ENCODE measurements around the gene TMEM9B. TPM values are rescaled to one million over a fixed set of nuclear protein-coding genes. Genes with fewer than 3 reads are reported as not detected.
A peak's percentile ranks its signal among the peaks of the same experiment; 100 is the strongest.

Gene TMEM9B
- total and polyA plus RNA-seq, 9 of the 15 experiments (the other 6 are each of a cell fraction or from before 2014, with no cell fraction given) = 7.7 to 20.0 (median 14.0) TPM

DNA sequence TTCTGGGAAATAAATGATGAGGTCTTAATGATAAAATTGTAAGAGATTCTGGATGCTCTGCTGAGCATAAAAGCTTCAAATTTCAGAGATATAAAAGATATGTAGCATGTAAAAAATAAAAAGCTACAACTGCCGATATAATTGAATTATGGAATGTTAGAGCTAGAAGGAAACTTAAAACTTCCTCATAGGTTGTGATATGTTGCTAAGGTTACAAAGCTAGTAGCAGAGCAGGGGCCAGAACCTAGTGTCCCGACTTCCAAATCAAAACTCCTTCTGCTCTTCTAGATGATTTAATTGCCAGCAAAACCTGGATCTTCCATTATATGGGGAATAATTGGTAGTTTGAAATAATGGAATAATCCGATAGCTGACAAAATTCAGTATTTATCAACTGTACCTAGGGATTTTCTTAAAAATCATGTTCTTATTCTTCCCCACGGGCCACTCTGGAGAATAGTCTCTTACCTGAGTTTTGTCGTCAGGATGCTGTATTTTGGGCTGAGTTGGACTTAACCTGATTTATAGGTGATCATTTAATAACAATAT, 21.6 kb downstream of the TMEM9B start, which contains the start of gene ASCL3:
Gene ASCL3, minus strand, starts transcription at position 499 of the 549 bp plus-strand sequence. CDS start 4,855 bp downstream, outside the sequence.
- no peaks in the 10 kb centered on the region for H3K79me2 ChIP-seq (ENCODE audit: control insufficient read depth, insufficient read depth, low read length)
- FAIRE-seq (no peak), DNase-seq (ENCODE audit: extremely low read depth in 1 of 4, low spot score in 3 of 4) (no peak), ATAC-seq (no peak)
- H3K27me3 ChIP-seq (ENCODE audit: control insufficient read depth in 2 of 2, insufficient read depth in 2 of 2, low read length in 2 of 2) = no peaks in the 10 kb centered on the region
- in situ Hi-C loops (cut with MboI) = no loop called here
- H3K4me1 ChIP-seq (replicated peaks in 1 of 2; ENCODE audit: control insufficient read depth in 2 of 2, insufficient read depth in 2 of 2, low read length in 2 of 2) = no peaks in the 10 kb centered on the region; a peak in 2 of 5 replicates
- BruUV-seq (replicated peaks) = no TSS peak
- H3K9ac ChIP-seq (ENCODE audit: insufficient read depth in 1 of 2, low read depth in 2 of 2, low read length in 2 of 2) = no peak within 1 kb of the TSS
- WGBS (ENCODE audit: insufficient coverage, low coverage, missing lambda C conversion rate) = 23% methylated on average over 5 of the region's 5 CpGs
- intact Hi-C loops (cut with micrococcal nuclease) = no loop called here
- CTCF ChIA-PET (ENCODE audit: low intra/inter-chr PET ratio) = no interaction called here
- H3K4me3 ChIP-seq = no peak within 1 kb of the TSS
- no peaks in the 10 kb centered on the region for H3K9me1 ChIP-seq (ENCODE audit: control insufficient read depth, insufficient read depth, low read length)
- POLR2A ChIA-PET = interaction anchor here (0.6 to 1.5 kb wide), 2 partner anchors 8 to 17 kb away, joined by 3 to 4 read pairs; no protein-coding TSS in a partner anchor
- TF ChIP-seq RFX1 (IDR thresholded peaks at IDR 0.05) (peak; percentile 26; the same call in 1 of the 2 replicates), SRSF1 (IDR thresholded peaks at IDR 0.05; ENCODE audit: low read depth, low read length) (no peak), NCOR1 (IDR thresholded peaks at IDR 0.05) (no peak), RBM15 (IDR thresholded peaks at IDR 0.05; ENCODE audit: insufficient read depth, low read length) (no peak), TRIM28 (IDR thresholded peaks at IDR 0.05) (no peak)
- TF ChIP-seq, protein P1, sequence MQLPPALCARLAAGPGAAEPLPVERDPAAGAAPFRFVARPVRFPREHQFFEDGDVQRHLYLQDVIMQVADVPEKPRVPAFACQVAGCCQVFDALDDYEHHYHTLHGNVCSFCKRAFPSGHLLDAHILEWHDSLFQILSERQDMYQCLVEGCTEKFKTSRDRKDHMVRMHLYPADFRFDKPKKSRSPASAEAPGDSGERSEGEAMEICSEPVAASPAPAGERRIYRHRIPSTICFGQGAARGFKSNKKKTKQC (CRISPR knock-in tag; IDR thresholded peaks at IDR 0.05) = no peak
- TF ChIP-seq, protein P2, sequence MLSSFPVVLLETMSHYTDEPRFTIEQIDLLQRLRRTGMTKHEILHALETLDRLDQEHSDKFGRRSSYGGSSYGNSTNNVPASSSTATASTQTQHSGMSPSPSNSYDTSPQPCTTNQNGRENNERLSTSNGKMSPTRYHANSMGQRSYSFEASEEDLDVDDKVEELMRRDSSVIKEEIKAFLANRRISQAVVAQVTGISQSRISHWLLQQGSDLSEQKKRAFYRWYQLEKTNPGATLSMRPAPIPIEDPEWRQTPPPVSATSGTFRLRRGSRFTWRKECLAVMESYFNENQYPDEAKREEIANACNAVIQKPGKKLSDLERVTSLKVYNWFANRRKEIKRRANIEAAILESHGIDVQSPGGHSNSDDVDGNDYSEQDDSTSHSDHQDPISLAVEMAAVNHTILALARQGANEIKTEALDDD (IDR thresholded peaks at IDR 0.05) = no peak
- no peaks in the 10 kb centered on the region; the same call in 1 of the 2 replicates for H3K9me3 ChIP-seq (replicated peaks; ENCODE audit: control insufficient read depth, insufficient read depth, low read depth, low read length)
- peaks cover 4% of the 10 kb centered on the region; the same call in 2 of the 3 replicates for H3K36me3 ChIP-seq (ENCODE audit: control insufficient read depth, insufficient read depth, low read length)
- no peaks in the 10 kb centered on the region for H4K20me1 ChIP-seq (replicated peaks; ENCODE audit: control insufficient read depth, insufficient read depth, low read length)
- peak within 1 kb of the TSS; percentile 75 for H2AFZ ChIP-seq (ENCODE audit: low read depth, low read length)
- no peak within 1 kb of the TSS; the same call in 1 of the 2 replicates for H3K4me2 ChIP-seq (ENCODE audit: insufficient read depth, low read length)
- no peak within 1 kb of the TSS for H3K27ac ChIP-seq (ENCODE audit: extremely low read depth, low read depth, low read length)

Data from K562 (cell line).